Transverse colon (tissue), 1 donor: Measurements from ENCODE around the gene METTL24.

Experiments
- EP300 ChIP-seq: sonication (generic); formaldehyde crosslinking; IDR thresholded peaks from one replicate; pipeline ENCODE4 v1.6.1; 2017; ENCODE audit warnings: antibody characterized with exemption, low read depth
- POLR2A ChIP-seq: fragments of 450-650 bp; IDR thresholded peaks from one replicate; pipeline ENCODE4 v1.6.1; 2016; ENCODE audit warnings: antibody characterized with exemption, mild to moderate bottlenecking, moderate library complexity

- TF ChIP-seq EP300: no peak
- no peak for TF ChIP-seq POLR2A
Observed at GRCh38 chr6:110307368-110307767, 50.8 kb downstream of the METTL24 start.
